GM19438 (cell line): ENCODE measurements around the gene CATSPERD.
"Not testable (repeated sequence)": the region's sequence is repeated elsewhere in the genome, so short reads cannot be mapped to it uniquely, and the experiment has no call there.

Experiments
- ATAC-seq: cut with Tn5 transposase; IDR thresholded peaks from one replicate; pipeline ENCODE4 v1.9.1; 2021; ENCODE audit warnings: low read depth; ENCODE audit not compliant: unreplicated experiment

CATSPERD gene

DNA sequence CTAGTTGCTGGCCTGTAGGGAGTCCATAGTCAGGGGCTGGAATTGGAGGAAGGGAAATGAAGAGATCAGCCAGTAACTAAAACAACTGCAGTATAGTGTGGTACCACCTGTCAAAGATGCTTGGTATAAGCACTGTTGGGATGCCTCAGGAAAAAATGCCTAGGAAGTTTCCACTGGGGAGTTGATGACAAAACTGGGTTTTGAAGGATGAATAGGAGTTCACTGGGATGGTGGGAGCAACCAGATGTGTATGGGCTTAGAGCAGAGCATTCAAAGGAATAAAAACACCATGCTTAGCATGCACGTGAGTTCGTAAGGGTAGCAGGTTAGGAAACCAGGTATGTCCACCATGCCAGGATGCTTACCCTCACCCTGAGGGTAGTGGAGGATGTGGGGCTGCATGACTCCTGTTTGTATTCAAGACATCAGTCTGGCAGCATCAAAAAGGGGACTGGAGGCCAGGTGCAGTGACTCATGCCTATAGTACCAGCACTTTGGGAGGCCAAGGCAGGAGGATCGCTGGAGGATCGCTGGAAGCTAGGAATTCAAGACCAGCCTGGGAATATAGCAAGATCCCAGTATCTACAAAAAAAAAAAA lies 7.1 kb downstream of the CATSPERD start:
- no peak for ATAC-seq

DNA sequence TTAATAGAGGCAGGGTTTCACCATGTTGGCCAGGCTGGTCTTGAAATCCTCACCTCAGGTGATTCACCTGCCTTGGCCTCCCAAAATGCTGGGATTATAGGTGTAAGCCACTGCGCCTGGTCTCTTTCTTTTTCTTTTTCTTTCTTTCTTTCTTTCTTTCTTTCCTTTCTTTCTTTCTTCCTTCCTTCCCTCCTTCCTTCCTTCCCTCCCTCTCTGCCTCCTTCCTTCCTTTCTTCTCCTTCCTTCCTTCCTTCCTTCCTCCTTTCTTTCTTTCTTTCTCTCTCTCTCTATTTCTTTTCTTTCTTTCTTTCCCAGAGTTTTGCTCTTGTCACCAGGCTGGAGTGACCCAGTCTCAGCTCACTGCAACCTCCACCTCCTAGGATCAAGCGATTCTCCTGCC lies 12.7 kb downstream of the CATSPERD start:
- ATAC-seq = not testable (repeated sequence)

DNA sequence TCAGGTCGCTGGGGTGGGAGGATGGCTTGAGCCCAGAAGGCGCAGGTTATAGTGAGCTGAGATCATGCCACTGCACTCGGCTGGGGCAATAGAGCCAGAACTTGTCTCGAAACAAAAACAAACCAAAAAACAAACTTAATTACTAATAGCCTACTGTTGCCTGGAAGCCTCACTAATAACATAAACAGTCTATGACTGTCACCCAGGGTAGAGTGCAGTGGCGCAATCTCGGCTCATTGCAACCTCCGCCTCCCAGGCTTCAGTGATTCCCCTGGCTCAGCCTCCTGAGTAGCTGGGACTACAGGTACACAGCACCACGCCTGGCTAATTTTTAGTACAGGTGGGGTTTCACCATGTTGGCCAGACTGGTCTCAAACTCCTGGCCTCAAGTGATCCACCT lies 18.0 kb downstream of the CATSPERD start:
- no peak for ATAC-seq

DNA sequence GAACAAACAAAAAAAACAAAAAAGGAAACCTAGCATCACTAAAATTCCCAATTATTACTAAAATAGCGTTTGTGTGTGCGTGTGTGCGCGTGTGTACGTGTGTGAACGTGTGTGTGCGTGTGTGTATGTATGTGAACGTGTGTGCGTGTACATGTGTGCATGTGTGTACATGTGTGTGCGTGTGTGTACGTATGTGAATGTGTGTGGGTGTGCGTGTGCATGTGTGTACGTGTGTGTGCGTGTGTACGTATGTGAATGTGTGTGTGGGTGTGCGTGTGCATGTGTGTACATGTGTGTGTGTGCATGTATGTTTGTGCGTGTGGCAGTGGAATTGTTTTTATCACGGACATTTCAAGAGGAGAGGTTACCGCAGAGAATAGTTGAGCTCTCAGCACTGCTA lies 21.6 kb downstream of the CATSPERD start:
- no peak for ATAC-seq

DNA sequence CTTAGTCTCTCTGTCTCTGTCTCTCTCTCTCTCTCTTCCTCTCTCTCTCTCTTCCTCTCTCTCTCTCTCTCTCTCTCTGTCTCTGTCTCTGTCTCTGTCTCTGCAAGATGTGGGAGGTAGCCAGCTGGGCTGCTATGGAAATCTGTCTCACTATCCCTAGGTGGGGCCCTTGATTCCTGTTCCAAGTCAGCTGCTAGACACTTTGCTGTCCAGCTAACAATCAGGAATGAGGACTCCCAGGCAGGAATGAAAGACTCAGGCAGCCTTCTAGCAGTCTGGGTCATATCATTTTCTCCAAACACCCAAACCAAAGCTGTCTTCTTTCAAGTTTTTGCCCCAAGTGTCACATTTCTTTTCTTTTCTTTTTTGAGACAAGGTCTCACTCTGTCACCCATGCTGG lies 23.2 kb downstream of the CATSPERD start:
- no peak for ATAC-seq

DNA sequence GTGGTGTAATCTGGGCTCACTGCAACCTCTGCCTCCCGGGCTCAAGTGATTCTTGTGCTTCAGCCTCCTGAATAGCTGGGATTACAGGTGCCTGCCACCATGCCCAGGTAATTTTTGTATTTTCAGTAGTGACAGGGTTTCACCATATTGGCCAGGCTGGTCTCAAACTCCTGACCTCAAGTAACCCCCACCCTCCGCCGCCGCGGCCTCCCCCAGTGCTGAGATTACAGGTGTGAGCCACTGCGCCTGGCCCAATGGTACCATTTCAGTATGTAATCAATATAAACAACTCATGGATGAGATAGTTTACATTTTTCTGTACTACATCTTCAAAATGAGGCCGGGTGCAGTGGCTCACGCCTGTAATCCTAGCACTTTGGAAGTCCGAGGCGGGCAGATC lies 24.6 kb downstream of the CATSPERD start:
- ATAC-seq = not testable (repeated sequence)

DNA sequence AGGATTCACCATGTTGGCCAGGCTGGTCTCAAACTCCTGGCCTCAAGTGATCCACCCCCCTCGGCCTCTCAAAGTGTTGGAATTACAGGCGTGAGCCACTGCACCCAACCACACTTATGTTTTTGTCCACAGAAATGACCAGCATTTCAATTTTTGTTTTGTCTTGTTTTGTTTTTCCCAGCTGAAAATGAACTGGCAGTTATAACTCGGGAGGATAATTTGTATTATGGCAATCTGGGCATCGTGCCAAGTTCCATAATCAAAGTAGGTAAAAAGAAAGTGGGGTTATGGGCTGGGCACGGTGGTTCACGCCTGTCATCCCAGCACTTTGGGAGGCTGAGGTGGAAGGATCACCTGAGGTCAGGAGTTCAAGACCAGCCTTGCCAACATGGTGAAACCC lies 28.5 kb downstream of the CATSPERD start:
- ATAC-seq = not testable (repeated sequence)

DNA sequence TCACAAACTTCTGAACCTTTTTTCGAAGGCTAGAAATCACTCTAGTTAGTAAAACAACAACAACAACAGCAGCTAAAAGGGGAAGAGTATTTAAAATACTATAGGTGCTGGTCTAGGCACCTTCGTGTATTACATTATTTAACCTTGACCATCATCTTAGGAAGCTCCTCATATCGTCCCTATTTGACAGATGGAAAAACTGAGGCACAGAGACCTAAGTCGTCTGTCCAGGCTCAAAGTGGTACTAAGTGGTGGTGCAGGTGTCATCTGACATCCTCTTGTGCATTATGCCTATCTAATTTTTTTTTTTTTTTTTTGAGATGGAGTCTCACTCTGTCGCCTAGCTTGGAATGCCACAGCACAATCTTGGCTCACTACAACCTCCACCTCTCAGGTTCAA lies 29.1 kb downstream of the CATSPERD start:
- ATAC-seq = no peak

DNA sequence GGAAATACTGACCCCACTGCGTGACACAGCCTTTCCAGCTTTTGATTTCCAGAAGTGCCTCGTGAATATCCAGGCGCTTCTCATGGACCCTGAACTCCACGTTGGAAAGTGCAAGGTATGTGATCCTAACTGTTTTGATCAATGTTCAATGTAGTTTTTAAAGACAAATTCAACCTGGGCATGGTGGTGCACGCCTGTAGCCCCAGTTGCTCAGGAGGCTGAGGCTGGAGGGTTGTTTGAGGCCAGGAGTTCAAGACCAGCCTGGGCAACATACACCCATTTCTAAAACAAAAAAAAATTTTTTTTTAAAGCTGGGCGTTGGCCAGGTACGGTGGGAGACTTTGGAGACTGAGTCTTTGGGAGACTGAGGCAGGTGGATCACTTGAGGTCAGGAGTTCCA lies 31.3 kb downstream of the CATSPERD start:
- ATAC-seq = no peak

DNA sequence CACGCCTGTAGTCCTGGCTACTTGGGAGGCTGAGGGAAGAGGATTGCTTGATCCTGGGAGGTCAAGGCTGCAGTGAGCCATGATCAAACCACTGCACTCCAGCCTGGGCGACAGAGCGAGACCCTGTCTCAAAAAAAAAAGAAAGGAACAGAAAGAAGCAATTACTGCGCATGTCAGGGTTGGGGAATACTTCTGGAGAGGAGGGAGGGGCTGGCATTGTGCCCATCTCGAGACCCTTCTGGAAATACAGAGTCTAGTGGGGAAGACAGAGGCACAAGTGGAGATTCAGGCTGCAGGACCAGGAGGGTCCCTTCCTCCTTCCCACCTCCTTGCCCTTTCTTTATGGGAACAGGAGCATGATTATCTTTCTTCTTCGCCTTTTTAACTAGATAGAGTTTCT lies 33.3 kb downstream of the CATSPERD start:
- no peak for ATAC-seq

DNA sequence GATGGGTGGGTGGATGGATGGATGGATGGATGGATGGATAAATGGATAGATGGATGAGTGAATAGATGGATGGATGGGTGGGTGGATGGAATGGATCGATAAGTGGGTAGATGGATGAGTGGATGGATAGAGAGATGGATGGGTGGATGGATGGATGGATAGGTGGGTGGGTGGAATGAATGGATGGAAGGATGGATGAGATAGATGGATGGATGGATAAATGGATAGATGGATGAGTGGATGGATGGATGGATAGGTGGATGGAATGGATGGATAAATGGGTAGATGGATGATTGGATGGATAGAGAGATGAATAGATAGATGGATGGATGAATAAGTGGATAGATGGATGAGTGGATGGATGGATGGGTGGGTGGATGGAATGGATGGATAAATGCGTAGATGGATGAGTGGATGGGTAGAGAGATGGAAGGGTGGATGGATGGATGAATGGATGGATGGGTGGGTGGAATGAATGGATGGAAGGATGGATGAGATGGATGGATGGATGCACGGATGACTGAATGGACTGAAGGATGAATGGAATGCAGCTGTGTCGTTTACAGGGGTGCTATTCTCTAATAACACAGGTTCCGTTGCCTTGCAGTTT lies 42.3 kb downstream of the CATSPERD start:
- ATAC-seq = no peak

DNA sequence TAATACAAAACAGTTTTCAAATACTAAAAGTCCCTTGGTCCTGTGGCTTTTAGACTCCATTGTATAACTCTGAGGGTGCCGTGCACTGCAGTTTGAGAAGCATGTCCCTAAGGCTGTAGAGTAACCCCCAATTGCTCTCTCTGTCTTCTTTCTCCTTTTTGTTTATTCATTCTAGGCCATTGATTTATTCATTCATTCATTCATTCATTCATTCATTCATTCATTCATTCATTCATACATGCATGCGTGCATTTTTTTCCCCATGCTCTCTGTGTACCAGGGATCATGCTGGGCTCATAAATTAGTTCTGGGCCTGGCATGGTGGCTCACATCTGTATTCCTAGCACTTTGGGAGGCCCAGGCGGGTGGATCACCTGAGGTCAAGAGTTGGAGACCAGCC lies 44.8 kb downstream of the CATSPERD start:
- ATAC-seq = no peak

DNA sequence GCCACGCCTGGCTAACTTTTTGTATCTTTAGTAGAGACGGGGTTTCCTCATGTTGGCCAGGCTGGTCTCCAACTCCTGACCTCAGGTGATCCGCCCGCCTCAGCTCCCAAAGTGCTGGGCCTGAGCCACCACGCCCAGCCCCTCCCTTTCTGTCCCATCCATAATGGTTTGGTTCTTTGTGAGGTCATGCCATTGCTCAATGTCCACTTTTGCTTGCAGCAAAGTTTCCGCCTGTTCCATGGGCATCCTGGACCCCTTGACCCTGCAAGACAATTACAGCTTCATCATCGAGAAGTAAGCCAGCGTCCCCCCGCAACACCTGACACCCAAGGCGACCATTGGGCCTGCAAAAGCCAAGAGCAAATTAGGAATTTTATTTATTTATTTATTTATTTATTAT lies 47.5 kb downstream of the CATSPERD start:
- ATAC-seq = no peak

DNA sequence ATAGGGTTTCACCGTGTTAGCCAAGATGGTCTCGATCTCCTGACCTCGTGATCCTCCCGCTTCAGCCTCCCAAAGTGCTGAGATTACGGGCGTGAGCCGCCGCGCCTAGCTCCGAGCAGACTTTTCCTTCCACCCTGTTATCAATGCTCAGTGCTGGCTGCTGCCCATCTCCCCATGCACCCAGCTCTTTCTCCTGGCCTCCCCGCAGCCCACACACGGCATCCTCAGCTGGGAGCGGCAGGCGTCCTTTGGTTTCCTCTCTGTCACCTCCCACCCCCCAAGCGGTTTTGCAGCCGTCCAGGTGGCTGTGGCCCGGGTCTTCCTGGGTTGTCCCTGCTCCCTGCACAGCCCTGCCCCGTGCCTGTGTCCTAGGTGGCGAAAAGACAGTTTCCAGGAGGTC lies 52.0 kb downstream of the CATSPERD start:
- no peak for ATAC-seq

DNA sequence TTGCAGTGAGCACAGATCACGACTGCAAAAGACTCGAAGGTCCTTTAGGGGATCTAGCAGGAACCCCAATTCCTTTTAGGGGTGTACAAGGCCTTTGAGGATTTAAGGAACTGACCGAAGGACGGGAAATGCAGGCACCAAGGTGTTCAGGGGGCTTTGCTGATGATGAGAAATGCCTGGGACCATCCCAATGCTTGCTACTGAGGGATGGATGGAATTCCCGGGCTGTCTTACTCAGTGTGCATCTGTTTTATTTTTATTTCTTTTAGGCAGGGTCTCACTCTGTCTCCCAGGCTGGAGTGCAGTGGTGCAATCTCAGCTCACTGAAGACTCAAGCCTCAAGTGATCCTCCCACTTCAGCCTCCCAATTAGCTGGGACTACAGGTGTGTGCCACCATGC lies 52.8 kb downstream of the CATSPERD start:
- ATAC-seq = no peak

DNA sequence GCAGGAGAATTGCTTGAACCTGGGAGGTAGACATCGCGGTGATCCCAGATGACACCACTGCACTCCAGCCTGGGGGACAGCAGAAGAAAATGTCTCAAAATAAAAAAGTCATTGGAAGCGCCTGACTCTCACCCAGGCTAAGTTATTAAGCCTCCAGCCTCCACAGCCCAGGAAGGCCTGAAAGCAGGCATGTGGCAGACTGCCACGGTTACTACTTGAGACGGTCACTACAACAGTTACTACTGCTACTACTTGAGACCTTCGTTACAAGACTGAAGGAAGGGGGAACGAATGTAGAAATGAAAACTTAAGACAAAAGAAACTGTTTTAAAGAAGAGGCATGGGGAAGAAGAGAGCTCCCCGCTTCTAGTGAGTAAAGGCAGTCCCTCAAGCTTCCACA lies 54.5 kb downstream of the CATSPERD start:
- ATAC-seq = no peak

DNA sequence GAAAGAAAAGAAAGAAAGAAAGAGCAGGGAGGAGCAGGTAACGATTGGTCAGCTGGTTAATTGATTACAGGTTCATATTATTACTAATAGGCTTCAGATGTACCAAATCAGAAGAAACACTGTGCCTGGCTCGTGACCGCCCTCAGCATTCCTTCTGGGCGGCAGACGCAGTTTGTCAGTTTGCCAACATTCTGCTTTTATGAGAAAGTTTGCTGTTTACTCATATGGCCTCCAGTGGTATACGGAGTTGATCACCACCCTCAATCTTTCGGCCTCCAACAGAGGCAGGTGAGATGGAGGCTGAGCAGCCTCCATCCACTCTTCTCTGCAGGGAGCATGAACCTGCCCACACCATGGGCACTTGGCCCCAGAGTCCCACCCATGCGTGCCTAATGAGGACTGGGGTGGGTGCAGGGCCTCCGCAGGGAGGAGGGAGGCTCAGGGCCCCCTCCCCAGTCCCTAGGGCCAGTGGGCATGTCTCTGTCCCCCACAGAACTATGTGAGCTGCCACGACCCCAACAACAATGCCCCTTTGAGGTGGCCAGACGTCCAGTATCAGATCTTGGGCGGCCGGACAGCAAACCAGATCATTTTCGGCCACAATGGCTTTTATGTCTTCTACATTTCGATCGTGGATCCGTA lies 55.4 kb downstream of the CATSPERD start:
- no peak for ATAC-seq

DNA sequence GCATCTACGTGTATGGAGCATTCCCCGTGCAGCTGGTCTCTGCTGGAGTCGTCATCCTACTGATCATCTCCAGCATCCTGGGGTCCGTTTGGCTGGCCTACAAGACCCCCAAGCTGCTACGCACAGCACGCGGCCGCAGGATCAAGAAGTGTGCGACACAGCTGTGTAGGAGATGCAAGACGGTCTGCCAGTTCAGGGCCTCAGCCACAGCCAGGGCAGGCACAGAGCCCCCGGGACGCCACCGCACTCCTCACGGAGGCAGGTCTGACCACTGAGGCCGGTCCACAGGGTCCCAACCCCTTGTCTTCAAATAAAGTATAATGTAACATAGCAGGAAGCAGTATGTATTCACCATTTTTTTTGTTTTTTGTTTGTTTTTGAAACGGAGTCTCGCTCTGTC lies 58.0 kb downstream of the CATSPERD start:
- no peak for ATAC-seq

DNA sequence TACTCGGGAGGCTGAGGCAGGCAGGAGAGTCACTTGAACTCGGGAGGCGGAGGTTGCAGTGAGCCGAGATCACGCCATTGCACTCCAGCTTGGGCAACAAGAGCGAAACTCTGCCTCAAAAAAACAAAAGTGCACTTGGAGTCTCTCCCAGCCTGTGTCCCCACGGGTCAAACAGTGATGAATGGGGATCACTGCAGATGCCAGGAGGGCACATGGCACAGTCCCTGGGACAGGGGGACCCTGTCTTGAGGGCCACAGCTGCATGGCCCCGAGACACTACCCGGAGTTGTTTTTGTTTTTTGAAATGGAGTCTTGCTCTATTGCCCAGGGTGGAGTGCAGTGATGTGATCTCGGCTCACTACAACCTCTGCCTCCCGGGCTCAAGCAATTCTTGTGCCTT lies 60.5 kb downstream of the CATSPERD start:
- ATAC-seq = not testable (repeated sequence)

DNA sequence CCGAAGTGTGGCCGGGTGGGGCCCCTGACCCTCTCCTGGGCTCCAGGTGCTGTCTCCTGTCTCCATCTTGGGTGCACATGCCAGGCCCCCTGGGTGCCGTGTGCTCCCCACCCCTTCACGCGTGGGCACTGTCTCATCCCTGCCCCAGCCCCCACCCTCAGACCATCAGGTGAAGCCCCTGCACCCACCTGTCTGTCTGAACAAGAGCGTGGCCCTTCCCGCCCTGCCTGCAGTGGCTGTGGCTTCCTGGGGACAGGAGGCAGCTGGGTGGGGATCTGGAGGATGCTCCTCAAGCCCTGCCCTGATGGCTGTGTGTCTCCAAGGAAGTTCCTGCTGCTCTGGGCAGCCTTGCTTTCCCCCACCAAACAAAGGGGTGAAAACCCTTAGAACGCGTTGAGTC lies 61.9 kb downstream of the CATSPERD start:
- ATAC-seq = no peak

DNA sequence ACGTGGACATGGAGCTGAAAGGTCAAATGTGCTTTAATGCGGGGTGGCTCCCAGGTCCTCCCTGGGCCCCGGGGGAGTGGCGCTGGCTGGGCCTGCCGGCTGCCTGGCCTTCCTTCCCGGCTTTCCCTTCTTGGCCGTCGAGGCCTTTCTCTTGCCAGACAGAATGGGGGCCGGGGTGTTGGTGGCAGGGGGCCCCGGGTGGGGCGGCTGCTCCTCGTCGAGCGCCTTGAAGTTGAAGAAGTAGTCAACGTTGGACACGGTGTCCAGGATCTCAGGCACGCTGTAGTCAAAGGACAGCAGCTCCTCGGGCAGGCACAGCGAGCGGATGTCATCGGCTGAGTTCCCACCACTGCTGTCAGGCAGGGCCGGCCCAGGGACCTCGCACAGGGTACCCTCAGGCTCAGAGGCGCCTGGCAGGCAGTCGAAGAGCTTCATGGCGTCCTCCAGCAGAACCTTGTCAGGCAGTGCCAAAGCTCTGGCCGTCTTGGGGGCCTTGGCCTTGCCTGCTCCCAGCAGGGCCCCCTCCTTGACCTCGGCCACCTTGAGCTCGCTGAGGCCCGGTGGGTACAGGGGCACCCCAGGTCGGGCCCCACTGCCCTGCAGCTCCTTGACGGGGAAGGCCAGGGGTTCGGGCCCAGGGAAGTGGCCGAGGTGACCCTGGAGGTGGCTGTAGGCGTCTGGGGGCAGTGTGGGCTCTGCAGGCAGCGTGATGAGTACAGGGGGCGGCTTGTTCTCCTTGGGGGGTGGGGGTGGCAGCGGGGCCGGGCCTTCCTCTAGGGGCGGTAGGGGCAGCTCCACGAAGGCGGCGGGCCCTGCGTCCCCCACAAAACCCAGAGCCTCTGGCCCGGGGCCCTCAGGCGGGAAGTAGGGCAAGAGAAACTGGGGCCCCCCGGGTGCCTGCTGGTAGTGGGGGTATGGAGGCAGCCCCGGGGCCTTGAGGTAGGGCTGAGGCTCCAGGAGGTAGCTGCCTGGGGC lies 62.8 kb downstream of the CATSPERD start:
- ATAC-seq = no peak
